CD4-positive, alpha-beta T cell treated with Interleukin-10 for 1 hour (primary cell): ENCODE data around the gene MYO10.
"Not testable (repeated sequence)": the region's sequence is repeated elsewhere in the genome, so short reads cannot be mapped to it uniquely, and the experiment has no call there.

Experiments
- DNase-seq: peaks from one replicate; pipeline ENCODE4 v3.0.0-alpha.2; 2020

Gene MYO10

GRCh38 chr5:16773991-16774390 lies 162.1 kb downstream of the MYO10 start:
- no peak for DNase-seq

- no peak for DNase-seq
These were observed 163.5 kb downstream of the MYO10 start for GRCh38 chr5:16772556-16772955.

GRCh38 chr5:16768184-16768583 lies 167.9 kb downstream of the MYO10 start:
- no peak for DNase-seq

GRCh38 chr5:16763211-16763610 lies 172.9 kb downstream of the MYO10 start:
- DNase-seq = no peak

GRCh38 chr5:16759147-16759773 lies 176.8 kb downstream of the MYO10 start:
- peak; percentile 2 for DNase-seq

GRCh38 chr5:16757989-16758501 lies 178.0 kb downstream of the MYO10 start:
- DNase-seq = no peak

- DNase-seq = not testable (repeated sequence)
These were observed 178.5 kb downstream of the MYO10 start for GRCh38 chr5:16757577-16757976.

GRCh38 chr5:16757146-16757545 lies 178.9 kb downstream of the MYO10 start:
- no peak for DNase-seq

- DNase-seq = no peak
These were observed 179.4 kb downstream of the MYO10 start for GRCh38 chr5:16756692-16757091.

- DNase-seq = no peak
These were observed 180.4 kb downstream of the MYO10 start for GRCh38 chr5:16755641-16756040.

GRCh38 chr5:16754601-16755000 lies 181.5 kb downstream of the MYO10 start:
- DNase-seq = no peak

GRCh38 chr5:16754086-16754485 lies 182.0 kb downstream of the MYO10 start:
- DNase-seq = no peak

- DNase-seq = no peak
These were observed 185.6 kb downstream of the MYO10 start for GRCh38 chr5:16750445-16750844.

GRCh38 chr5:16749626-16750025 lies 186.5 kb downstream of the MYO10 start:
- no peak for DNase-seq

GRCh38 chr5:16744164-16744880 lies 191.8 kb downstream of the MYO10 start:
- no peak for DNase-seq

GRCh38 chr5:16742938-16743337 lies 193.2 kb downstream of the MYO10 start:
- no peak for DNase-seq

- no peak for DNase-seq
These were observed 195.2 kb downstream of the MYO10 start for GRCh38 chr5:16740811-16741392.

GRCh38 chr5:16740066-16740810 lies 195.8 kb downstream of the MYO10 start:
- no peak for DNase-seq

- not testable (repeated sequence) for DNase-seq
These were observed 197.7 kb downstream of the MYO10 start for GRCh38 chr5:16738393-16738792.

GRCh38 chr5:16737620-16738364 lies 198.3 kb downstream of the MYO10 start:
- DNase-seq = no peak

GRCh38 chr5:16737209-16737608 lies 198.9 kb downstream of the MYO10 start:
- DNase-seq = no peak

GRCh38 chr5:16736158-16736995 lies 199.7 kb downstream of the MYO10 start:
- no peak for DNase-seq
